PC-9 (cell line): Measurements from ENCODE around the gene MYOM1. TPM values are rescaled to one million over a fixed set of nuclear protein-coding genes. Genes with fewer than 3 reads are reported as not detected.

Source experiments
- BruUV-seq: library from RNA; stranded (reverse); fragments of 400-500 nt; replicated peaks from 2 replicates; lab custom pipeline; 2021; lab: Mats Ljungman, UMichigan
- CTCF ChIA-PET: fragments of 300-600 bp; sonication (Branson Sonifier 250); formaldehyde crosslinking; loops from one replicate; lab custom pipeline; 2022; ENCODE audit warnings: antibody characterized with exemption; lab: Charles Lee
- POLR2A ChIA-PET: fragments of 300-600 bp; sonication (Branson Sonifier 250); formaldehyde crosslinking; loops from one replicate; lab custom pipeline; 2022; ENCODE audit warnings: antibody characterized with exemption; ENCODE audit not compliant: unreplicated experiment; lab: Charles Lee
- DNase-seq, 2 experiments: peaks; one replicate each; pipeline versions ENCODE4 v3.0.0 to v3.0.0-alpha.2; 2015 to 2022; ENCODE audit warnings: mixed read lengths in 1 of 2
- H2AFZ ChIP-seq: fragments of 200-600 bp; sonication (generic); 2 replicates; pipeline ENCODE4 v1.8.1; 2017; ENCODE audit warnings: antibody characterized with exemption
- H3F3A ChIP-seq: fragments of 200-600 bp; sonication (generic); 2 replicates; pipeline ENCODE4 v1.8.1; 2017; ENCODE audit warnings: antibody characterized with exemption, mild to moderate bottlenecking, low read depth; ENCODE audit not compliant: insufficient read depth
- H3K27ac ChIP-seq: fragments of 200-600 bp; sonication (generic); 2 replicates; pipeline ENCODE4 v1.6.1; 2016; ENCODE audit warnings: mixed run types
- H3K27me3 ChIP-seq: fragments of 200-600 bp; sonication (generic); 2 replicates; pipeline ENCODE4 v1.6.1; 2016; ENCODE audit warnings: low read depth, mixed run types; ENCODE audit not compliant: insufficient read depth
- H3K36me3 ChIP-seq: fragments of 200-600 bp; sonication (generic); 2 replicates; pipeline ENCODE4 v1.6.1; 2016; ENCODE audit warnings: low read depth, mixed run types
- H3K4me1 ChIP-seq: fragments of 200-600 bp; sonication (generic); replicated peaks from 2 replicates; pipeline ENCODE4 v1.6.1; 2016; ENCODE audit warnings: mixed run types; ENCODE audit not compliant: insufficient read depth
- H3K4me2 ChIP-seq: fragments of 200-600 bp; sonication (generic); 2 replicates; pipeline ENCODE4 v1.6.1; 2017; ENCODE audit warnings: mixed run types
- H3K4me3 ChIP-seq: fragments of 200-600 bp; sonication (generic); 2 replicates; pipeline ENCODE4 v1.6.1; 2016; ENCODE audit warnings: mixed run types
- H3K79me2 ChIP-seq: fragments of 200-600 bp; sonication (generic); 2 replicates; pipeline ENCODE4 v1.6.1; 2017; ENCODE audit warnings: low read depth, mixed run types
- H3K9me2 ChIP-seq: fragments of 200-600 bp; sonication (generic); 2 replicates; pipeline ENCODE4 v1.8.1; 2017; ENCODE audit warnings: mild to moderate bottlenecking; ENCODE audit not compliant: insufficient read depth
- H3K9me3 ChIP-seq: fragments of 200-600 bp; sonication (generic); 2 replicates; pipeline ENCODE4 v1.8.1; 2016; ENCODE audit warnings: low read depth; ENCODE audit not compliant: insufficient read depth
- H4K20me1 ChIP-seq: fragments of 200-600 bp; sonication (generic); 2 replicates; pipeline ENCODE4 v1.8.1; 2017; ENCODE audit not compliant: insufficient read depth
- EZH2 ChIP-seq: fragments of 200-600 bp; sonication (generic); IDR thresholded peaks from 2 replicates; pipeline ENCODE4 v1.8.0; 2017; ENCODE audit warnings: antibody characterized with exemption, low read depth
- intact Hi-C: fragments of 100-400 bp; cut with micrococcal nuclease; formaldehyde crosslinking; loops from one replicate; pipeline ENCODE4 v1.10.0; 2022; ENCODE audit not compliant: unreplicated experiment
- total RNA-seq: library from RNA; stranded (reverse); gene quantifications from 2 replicates; pipeline ENCODE4 v1.2.3, GENCODE V29; 2021
- TF ChIP-seq, protein P1 (sequence below): fragments of 200-600 bp; sonication (generic); conservative IDR thresholded peaks from 2 replicates; pipeline ENCODE4 v1.6.1; 2017; ENCODE audit warnings: mixed run types, antibody characterized with exemption, mild to moderate bottlenecking, moderate library complexity

Gene MYOM1
- total RNA-seq, 1 experiment from 2014 or later, result 1.3 TPM

DNA sequence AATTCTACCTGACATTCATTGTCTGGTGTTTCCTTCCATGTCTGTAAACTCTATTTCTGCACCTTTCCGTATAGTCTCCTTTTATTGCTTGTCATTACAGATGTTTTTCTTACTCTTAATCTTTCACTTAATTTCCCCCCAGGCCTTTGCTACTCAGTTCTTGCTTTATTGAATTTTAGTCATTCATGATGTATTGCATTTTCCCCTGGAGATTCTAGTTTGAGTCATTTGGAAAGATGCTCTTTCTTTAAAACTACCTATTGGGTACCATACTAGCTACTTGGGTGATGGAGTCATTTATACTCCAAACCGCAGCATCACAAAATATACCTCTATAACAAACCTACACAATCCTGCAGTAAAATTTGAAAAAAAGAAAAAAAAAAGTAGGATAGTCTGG lies 179.6 kb downstream of the MYOM1 start:
- no peaks in the 10 kb centered on the region for H3K79me2 ChIP-seq
- ChIA-PET CTCF (interaction anchor here (0.7 kb wide), 1 partner anchor 20 kb away, joined by 3 read pairs; no protein-coding TSS in a partner anchor), POLR2A (interaction anchor here (0.6 kb wide), 1 partner anchor 236 kb away, joined by 26 read pairs; no protein-coding TSS in a partner anchor)
- no peak for TF ChIP-seq EZH2
- TF ChIP-seq, protein P1, sequence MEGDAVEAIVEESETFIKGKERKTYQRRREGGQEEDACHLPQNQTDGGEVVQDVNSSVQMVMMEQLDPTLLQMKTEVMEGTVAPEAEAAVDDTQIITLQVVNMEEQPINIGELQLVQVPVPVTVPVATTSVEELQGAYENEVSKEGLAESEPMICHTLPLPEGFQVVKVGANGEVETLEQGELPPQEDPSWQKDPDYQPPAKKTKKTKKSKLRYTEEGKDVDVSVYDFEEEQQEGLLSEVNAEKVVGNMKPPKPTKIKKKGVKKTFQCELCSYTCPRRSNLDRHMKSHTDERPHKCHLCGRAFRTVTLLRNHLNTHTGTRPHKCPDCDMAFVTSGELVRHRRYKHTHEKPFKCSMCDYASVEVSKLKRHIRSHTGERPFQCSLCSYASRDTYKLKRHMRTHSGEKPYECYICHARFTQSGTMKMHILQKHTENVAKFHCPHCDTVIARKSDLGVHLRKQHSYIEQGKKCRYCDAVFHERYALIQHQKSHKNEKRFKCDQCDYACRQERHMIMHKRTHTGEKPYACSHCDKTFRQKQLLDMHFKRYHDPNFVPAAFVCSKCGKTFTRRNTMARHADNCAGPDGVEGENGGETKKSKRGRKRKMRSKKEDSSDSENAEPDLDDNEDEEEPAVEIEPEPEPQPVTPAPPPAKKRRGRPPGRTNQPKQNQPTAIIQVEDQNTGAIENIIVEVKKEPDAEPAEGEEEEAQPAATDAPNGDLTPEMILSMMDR, result no peak
- no peak overlapping the region for H3K4me2 ChIP-seq
- no peak for DNase-seq
- no peak overlapping the region for H3K4me3 ChIP-seq
- H3F3A ChIP-seq, result peaks cover 15% of the 10 kb centered on the region
- intact Hi-C loops, result no loop called here
- H4K20me1 ChIP-seq, result no peaks in the 10 kb centered on the region
- no peaks in the 10 kb centered on the region for H3K9me2 ChIP-seq
- no peaks in the 10 kb centered on the region for H3K36me3 ChIP-seq
- no peaks in the 10 kb centered on the region for H3K9me3 ChIP-seq
- H3K4me1 ChIP-seq, result peaks cover 27% of the 10 kb centered on the region
- no TSS peak for BruUV-seq
- no peak overlapping the region for H3K27ac ChIP-seq
- no peak overlapping the region for H2AFZ ChIP-seq
- no peaks in the 10 kb centered on the region for H3K27me3 ChIP-seq

DNA sequence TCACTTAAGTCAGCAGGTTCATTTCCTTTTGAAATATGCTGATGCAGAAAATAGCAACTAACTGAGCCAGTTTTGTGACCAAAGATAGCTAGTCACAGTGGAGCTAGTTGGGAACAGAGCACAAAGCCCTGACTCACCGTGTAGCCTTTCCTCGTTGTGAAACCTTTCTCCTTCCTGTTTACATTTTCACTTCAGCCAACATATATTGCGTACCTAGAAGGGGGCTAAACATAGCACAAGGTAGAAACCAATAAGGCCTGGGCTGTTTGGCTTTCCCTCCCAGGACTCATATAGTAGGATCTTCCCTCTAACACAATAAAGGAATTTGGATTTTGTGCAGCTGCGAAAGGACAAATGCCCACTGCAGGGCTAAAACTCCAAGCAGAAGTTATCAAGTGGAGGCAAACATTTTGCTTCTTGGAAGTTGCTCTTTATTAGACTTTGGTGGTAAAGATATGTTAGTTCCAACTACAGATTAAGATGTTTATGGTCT lies 182.3 kb downstream of the MYOM1 start:
- Histone ChIP-seq H4K20me1 (no peaks in the 10 kb centered on the region), H3K9me2 (no peaks in the 10 kb centered on the region), H3K27ac (peak overlapping the region; percentile 91), H3F3A (peaks cover 10% of the 10 kb centered on the region), H3K36me3 (no peaks in the 10 kb centered on the region), H3K9me3 (no peaks in the 10 kb centered on the region), H2AFZ (peak overlapping the region; percentile 64; the same call in 1 of the 2 replicates), H3K4me3 (no peak overlapping the region), H3K79me2 (no peaks in the 10 kb centered on the region), H3K4me1 (peaks cover 22% of the 10 kb centered on the region), H3K27me3 (no peaks in the 10 kb centered on the region), H3K4me2 (peak overlapping the region; percentile 66)
- peak; percentile 65 to 95 for DNase-seq
- ChIA-PET POLR2A (interaction anchor here (0.6 to 0.7 kb wide), 5 partner anchors 58 to 917 kb away, joined by 3 to 5 read pairs (median 5); no protein-coding TSS in a partner anchor), CTCF (interaction anchor here (0.5 to 1.3 kb wide), 4 partner anchors 22 to 161 kb away, joined by 3 to 6 read pairs (median 4); no protein-coding TSS in a partner anchor)
- BruUV-seq, result no TSS peak
- intact Hi-C loops, result loop anchor here (1.0 kb wide), 1 partner anchor 22 kb away; no protein-coding TSS in a partner anchor
- no peak for TF ChIP-seq EZH2
- TF ChIP-seq, protein P1, result no peak

DNA sequence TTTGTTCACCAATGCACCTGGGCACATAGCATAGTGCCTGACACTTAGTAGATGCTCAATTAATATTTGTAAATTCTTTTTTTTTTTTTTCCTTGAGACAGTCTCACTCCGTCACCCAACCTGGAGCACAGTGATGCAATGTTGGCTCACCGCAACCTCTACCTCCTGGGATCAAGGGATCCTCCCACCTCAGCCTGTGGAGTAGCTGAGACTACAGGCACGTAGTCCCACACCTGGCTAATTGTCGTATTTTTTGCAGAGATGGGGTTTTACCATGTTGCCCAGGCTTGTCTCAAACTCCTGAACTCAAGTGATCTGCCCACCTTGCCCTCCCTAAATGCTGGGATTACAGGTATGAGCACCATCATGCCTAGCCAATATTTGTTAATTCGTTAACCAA lies 183.7 kb downstream of the MYOM1 start:
- Histone ChIP-seq H2AFZ (no peak overlapping the region), H3K27ac (no peak overlapping the region), H3K36me3 (no peaks in the 10 kb centered on the region), H3F3A (peaks cover 10% of the 10 kb centered on the region), H3K9me3 (no peaks in the 10 kb centered on the region), H3K4me2 (no peak overlapping the region), H3K4me1 (peaks cover 12% of the 10 kb centered on the region), H3K4me3 (no peak overlapping the region), H3K27me3 (no peaks in the 10 kb centered on the region), H3K9me2 (no peaks in the 10 kb centered on the region), H3K79me2 (no peaks in the 10 kb centered on the region), H4K20me1 (no peaks in the 10 kb centered on the region)
- CTCF ChIA-PET, result no interaction called here
- BruUV-seq, result no TSS peak
- TF ChIP-seq, protein P1, result no peak
- no peak for TF ChIP-seq EZH2
- intact Hi-C loops, result no loop called here
- POLR2A ChIA-PET, result no interaction called here
- no peak for DNase-seq
